HG03095 (cell line): ENCODE measurements around the gene SFTPD.

ENCODE experiments used
- ATAC-seq: cut with Tn5 transposase; IDR thresholded peaks from one replicate; pipeline ENCODE4 v1.9.1; 2021; ENCODE audit warnings: moderate library complexity; ENCODE audit not compliant: unreplicated experiment

The SFTPD gene

GRCh38 chr10:79946271-79947082, 2.4 kb downstream of the SFTPD start:
- ATAC-seq = no peak

GRCh38 chr10:79944428-79945395, 4.2 kb downstream of the SFTPD start:
- ATAC-seq = no peak

GRCh38 chr10:79943871-79944270, 5.0 kb downstream of the SFTPD start:
- ATAC-seq = no peak

GRCh38 chr10:79942261-79943185, 6.4 kb downstream of the SFTPD start:
- ATAC-seq = no peak

GRCh38 chr10:79941585-79942210, 7.2 kb downstream of the SFTPD start:
- ATAC-seq = no peak

GRCh38 chr10:79941146-79941545, 7.8 kb downstream of the SFTPD start:
- no peak for ATAC-seq

- no peak for ATAC-seq
Measured at GRCh38 chr10:79940431-79940830, 8.5 kb downstream of the SFTPD start.

GRCh38 chr10:79939969-79940368, 8.9 kb downstream of the SFTPD start:
- ATAC-seq = no peak

GRCh38 chr10:79938728-79939406, 10.0 kb downstream of the SFTPD start:
- ATAC-seq = peak; percentile 61

GRCh38 chr10:79937701-79938151, 11.2 kb downstream of the SFTPD start:
- ATAC-seq = no peak

- ATAC-seq = no peak
Measured at GRCh38 chr10:79936625-79937615, 12.0 kb downstream of the SFTPD start.

GRCh38 chr10:79933961-79934360, 14.9 kb downstream of the SFTPD start:
- no peak for ATAC-seq

GRCh38 chr10:79932841-79933379, 16.0 kb downstream of the SFTPD start:
- ATAC-seq = no peak

GRCh38 chr10:79932307-79932706, 16.6 kb downstream of the SFTPD start:
- ATAC-seq = no peak

- ATAC-seq = no peak
Measured at GRCh38 chr10:79930751-79931150, 18.2 kb downstream of the SFTPD start.

GRCh38 chr10:79930267-79930666, 18.6 kb downstream of the SFTPD start:
- no peak for ATAC-seq

GRCh38 chr10:79929409-79929904, 19.4 kb downstream of the SFTPD start:
- peak; percentile 68 for ATAC-seq

- ATAC-seq = no peak
Measured at GRCh38 chr10:79928028-79928583, 20.8 kb downstream of the SFTPD start.
